Neutrophil (primary cell): ENCODE data around the gene C12orf57.

Experiments
- H3K27ac ChIP-seq: fragments of 200-600 bp; sonication (generic); 2 replicates; pipeline ENCODE4 v1.5.1; 2016; ENCODE audit warnings: mild to moderate bottlenecking, moderate library complexity
- H3K27me3 ChIP-seq: fragments of 200-600 bp; sonication (generic); 2 replicates; pipeline ENCODE4 v1.6.0; 2016; ENCODE audit warnings: mild to moderate bottlenecking
- H3K36me3 ChIP-seq: fragments of 200-600 bp; sonication (generic); 2 replicates; pipeline ENCODE4 v1.5.1; 2017
- H3K4me1 ChIP-seq, 2 experiments: fragments of 200-600 bp in 1 of 2; sonication (generic) in 1 of 2; 1 replicate in 1 of 2; 2 replicates in 1 of 2; pipeline versions ENCODE4 v1.5.1 to v1.6.1; 2013 to 2016; ENCODE audit warnings: low read depth in 1 of 2, low read length in 1 of 2, mild to moderate bottlenecking in 1 of 2, moderate library complexity in 1 of 2; ENCODE audit not compliant: control insufficient read depth in 1 of 2, insufficient read depth in 1 of 2
- H3K4me3 ChIP-seq, 2 experiments: fragments of 200-600 bp in 1 of 2; sonication (generic) in 1 of 2; 1 replicate in 1 of 2; 2 replicates in 1 of 2; pipeline ENCODE4 v1.5.1; 2013 to 2016; ENCODE audit warnings: low read depth in 1 of 2, low read length in 1 of 2, mild to moderate bottlenecking in 1 of 2, moderate library complexity in 1 of 2
- H3K9me3 ChIP-seq: fragments of 200-600 bp; sonication (generic); 2 replicates; pipeline ENCODE4 v1.5.1; 2016
- CTCF ChIP-seq: fragments of 200-600 bp; sonication (generic); IDR thresholded peaks from 2 replicates; pipeline ENCODE4 v1.5.1; 2016; ENCODE audit warnings: antibody characterized with exemption

C12orf57 gene

GRCh38 chr12:6979453-6979852 is 35.6 kb downstream of the C12orf57 start:
- H3K4me1 ChIP-seq: no peaks in the 10 kb centered on the region
- H3K4me3 ChIP-seq: no peak overlapping the region
- H3K36me3 ChIP-seq: peaks cover 86% of the 10 kb centered on the region
- no peaks in the 10 kb centered on the region for H3K9me3 ChIP-seq
- no peaks in the 10 kb centered on the region for H3K27me3 ChIP-seq
- TF ChIP-seq CTCF: no peak
- H3K27ac ChIP-seq: no peak overlapping the region

- H3K36me3 ChIP-seq: peaks cover 81% of the 10 kb centered on the region
- H3K9me3 ChIP-seq: no peaks in the 10 kb centered on the region
- H3K4me1 ChIP-seq: no peaks in the 10 kb centered on the region
- no peak for TF ChIP-seq CTCF
- no peak overlapping the region for H3K4me3 ChIP-seq
- H3K27me3 ChIP-seq: no peaks in the 10 kb centered on the region
- H3K27ac ChIP-seq: no peak overlapping the region
Observed at GRCh38 chr12:6980075-6980474, 36.3 kb downstream of the C12orf57 start.

- no peaks in the 10 kb centered on the region for H3K9me3 ChIP-seq
- no peak for TF ChIP-seq CTCF
- no peaks in the 10 kb centered on the region for H3K27me3 ChIP-seq
- H3K4me3 ChIP-seq: no peak overlapping the region
- H3K36me3 ChIP-seq: peaks cover 75% of the 10 kb centered on the region
- no peaks in the 10 kb centered on the region for H3K4me1 ChIP-seq
- no peak overlapping the region for H3K27ac ChIP-seq
Observed at GRCh38 chr12:6980740-6981139, 36.9 kb downstream of the C12orf57 start.

- no peaks in the 10 kb centered on the region for H3K9me3 ChIP-seq
- no peaks in the 10 kb centered on the region for H3K4me1 ChIP-seq
- peaks cover 72% of the 10 kb centered on the region for H3K36me3 ChIP-seq
- no peak for TF ChIP-seq CTCF
- H3K27me3 ChIP-seq: no peaks in the 10 kb centered on the region
- no peak overlapping the region for H3K27ac ChIP-seq
- H3K4me3 ChIP-seq: no peak overlapping the region
Observed at GRCh38 chr12:6981152-6982052, 37.6 kb downstream of the C12orf57 start.

GRCh38 chr12:6982532-6982931 is 38.7 kb downstream of the C12orf57 start:
- Histone ChIP-seq H3K27me3 (no peaks in the 10 kb centered on the region), H3K4me3 (no peak overlapping the region), H3K27ac (no peak overlapping the region), H3K9me3 (no peaks in the 10 kb centered on the region), H3K36me3 (peaks cover 61% of the 10 kb centered on the region), H3K4me1 (no peaks in the 10 kb centered on the region)
- TF ChIP-seq CTCF: no peak
